HG03354 (cell line): ENCODE measurements around the gene ACOT7.

Source experiments
- ATAC-seq: cut with Tn5 transposase; IDR thresholded peaks from one replicate; pipeline ENCODE4 v1.9.1; 2021; ENCODE audit warnings: mild to moderate bottlenecking; ENCODE audit not compliant: unreplicated experiment, poor library complexity, severe bottlenecking

ACOT7 gene

GRCh38 chr1:6298530-6298929 lies 95.0 kb downstream of the ACOT7 start:
- no peak for ATAC-seq

- ATAC-seq, result no peak
Observed at GRCh38 chr1:6295910-6296309, 97.7 kb downstream of the ACOT7 start.

GRCh38 chr1:6294890-6295556 lies 98.5 kb downstream of the ACOT7 start:
- ATAC-seq, result no peak

- no peak for ATAC-seq
Observed at GRCh38 chr1:6294080-6294889, 99.3 kb downstream of the ACOT7 start.

GRCh38 chr1:6292102-6292501 lies 101.5 kb downstream of the ACOT7 start:
- no peak for ATAC-seq

GRCh38 chr1:6288665-6289064 lies 104.9 kb downstream of the ACOT7 start:
- no peak for ATAC-seq

GRCh38 chr1:6288026-6288425 lies 105.5 kb downstream of the ACOT7 start:
- ATAC-seq, result no peak

GRCh38 chr1:6287431-6287886 lies 106.1 kb downstream of the ACOT7 start:
- no peak for ATAC-seq

GRCh38 chr1:6287029-6287428 lies 106.5 kb downstream of the ACOT7 start:
- ATAC-seq, result no peak

GRCh38 chr1:6286266-6286665 lies 107.3 kb downstream of the ACOT7 start:
- ATAC-seq, result no peak

GRCh38 chr1:6285336-6285735 lies 108.2 kb downstream of the ACOT7 start:
- ATAC-seq, result no peak

GRCh38 chr1:6282577-6283270 lies 110.8 kb downstream of the ACOT7 start:
- ATAC-seq, result no peak

GRCh38 chr1:6281511-6282402 lies 111.8 kb downstream of the ACOT7 start:
- ATAC-seq, result no peak

GRCh38 chr1:6280761-6281451 lies 112.7 kb downstream of the ACOT7 start:
- ATAC-seq, result no peak

GRCh38 chr1:6279613-6280383 lies 113.8 kb downstream of the ACOT7 start:
- no peak for ATAC-seq

- ATAC-seq, result no peak
Observed at GRCh38 chr1:6279066-6279465, 114.5 kb downstream of the ACOT7 start.

GRCh38 chr1:6278263-6278662 lies 115.3 kb downstream of the ACOT7 start:
- no peak for ATAC-seq

- ATAC-seq, result no peak
Observed at GRCh38 chr1:6276811-6277555, 116.6 kb downstream of the ACOT7 start.
